VCaP (cell line): Measurements from ENCODE around the gene GSC.

Source experiments
- H3K27ac ChIP-seq: fragments of 450-650 bp; 2 replicates; pipeline ENCODE4 v1.5.1; 2017
- TF ChIP-seq, protein P1 (sequence below): fragments of 450-650 bp; conservative IDR thresholded peaks from 2 replicates; pipeline ENCODE4 v1.5.1; 2017; ENCODE audit warnings: mild to moderate bottlenecking, moderate library complexity

The GSC gene

DNA sequence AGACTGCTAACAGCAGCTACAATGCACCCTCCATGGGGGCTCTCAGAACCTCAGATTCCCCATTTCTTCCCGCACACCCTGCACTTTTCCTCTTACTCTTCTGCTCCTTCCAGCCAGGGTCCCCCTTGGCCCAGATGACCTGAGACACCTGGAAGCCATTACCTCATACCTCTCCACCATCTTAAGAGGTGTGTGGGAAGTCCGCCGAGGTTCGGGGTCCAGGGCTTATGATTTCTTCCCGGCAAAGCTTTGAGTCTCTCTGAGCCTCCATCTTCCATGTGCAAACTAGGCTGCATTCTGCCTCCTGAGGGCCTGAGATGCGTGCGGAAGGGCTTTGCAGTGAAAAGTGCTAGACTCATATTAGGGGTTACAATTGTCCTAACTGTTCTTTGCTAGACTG is 5.3 kb downstream of the GSC start:
- no peak overlapping the region for H3K27ac ChIP-seq
- TF ChIP-seq, protein P1, sequence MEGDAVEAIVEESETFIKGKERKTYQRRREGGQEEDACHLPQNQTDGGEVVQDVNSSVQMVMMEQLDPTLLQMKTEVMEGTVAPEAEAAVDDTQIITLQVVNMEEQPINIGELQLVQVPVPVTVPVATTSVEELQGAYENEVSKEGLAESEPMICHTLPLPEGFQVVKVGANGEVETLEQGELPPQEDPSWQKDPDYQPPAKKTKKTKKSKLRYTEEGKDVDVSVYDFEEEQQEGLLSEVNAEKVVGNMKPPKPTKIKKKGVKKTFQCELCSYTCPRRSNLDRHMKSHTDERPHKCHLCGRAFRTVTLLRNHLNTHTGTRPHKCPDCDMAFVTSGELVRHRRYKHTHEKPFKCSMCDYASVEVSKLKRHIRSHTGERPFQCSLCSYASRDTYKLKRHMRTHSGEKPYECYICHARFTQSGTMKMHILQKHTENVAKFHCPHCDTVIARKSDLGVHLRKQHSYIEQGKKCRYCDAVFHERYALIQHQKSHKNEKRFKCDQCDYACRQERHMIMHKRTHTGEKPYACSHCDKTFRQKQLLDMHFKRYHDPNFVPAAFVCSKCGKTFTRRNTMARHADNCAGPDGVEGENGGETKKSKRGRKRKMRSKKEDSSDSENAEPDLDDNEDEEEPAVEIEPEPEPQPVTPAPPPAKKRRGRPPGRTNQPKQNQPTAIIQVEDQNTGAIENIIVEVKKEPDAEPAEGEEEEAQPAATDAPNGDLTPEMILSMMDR, result no peak

DNA sequence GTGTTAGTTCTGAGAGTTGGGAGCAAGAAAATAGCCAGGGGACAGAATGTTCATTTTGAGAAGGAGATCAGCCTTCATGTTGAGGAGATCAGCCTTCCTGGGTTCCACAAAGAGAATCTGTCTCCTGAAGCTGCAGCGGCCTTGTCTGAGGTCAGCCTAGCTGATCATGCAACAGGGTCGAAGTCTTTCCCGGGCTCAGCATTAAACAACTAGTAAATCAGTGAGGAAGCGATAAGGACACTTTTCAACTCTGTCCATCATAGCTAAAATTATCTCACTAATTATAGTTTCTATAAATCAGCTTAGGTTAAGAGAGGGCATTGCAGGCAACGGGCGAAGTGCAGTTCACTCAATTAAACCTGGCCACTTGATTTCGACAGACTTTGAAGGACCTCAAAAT is 7.5 kb downstream of the GSC start:
- TF ChIP-seq, protein P1, result no peak
- H3K27ac ChIP-seq, result no peak overlapping the region

DNA sequence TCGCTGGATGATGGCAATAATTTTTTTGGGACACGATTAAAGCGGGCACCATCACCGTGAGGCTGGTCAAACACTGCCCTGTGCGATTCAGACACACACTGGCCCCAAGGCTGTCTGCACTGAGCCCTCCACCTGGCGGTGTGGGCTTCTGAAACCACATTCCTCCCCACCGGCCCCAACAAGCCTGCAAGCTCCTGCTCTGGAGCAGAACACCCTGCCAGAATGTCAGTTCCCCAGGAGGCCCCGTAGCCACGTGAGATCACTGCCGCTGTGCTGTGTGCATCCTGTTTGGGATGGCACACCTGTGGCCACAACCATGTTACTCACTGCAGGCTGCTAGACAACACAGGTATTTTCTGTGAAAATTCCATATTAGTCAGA is 7.9 kb downstream of the GSC start:
- TF ChIP-seq, protein P1, result no peak
- H3K27ac ChIP-seq, result no peak overlapping the region

DNA sequence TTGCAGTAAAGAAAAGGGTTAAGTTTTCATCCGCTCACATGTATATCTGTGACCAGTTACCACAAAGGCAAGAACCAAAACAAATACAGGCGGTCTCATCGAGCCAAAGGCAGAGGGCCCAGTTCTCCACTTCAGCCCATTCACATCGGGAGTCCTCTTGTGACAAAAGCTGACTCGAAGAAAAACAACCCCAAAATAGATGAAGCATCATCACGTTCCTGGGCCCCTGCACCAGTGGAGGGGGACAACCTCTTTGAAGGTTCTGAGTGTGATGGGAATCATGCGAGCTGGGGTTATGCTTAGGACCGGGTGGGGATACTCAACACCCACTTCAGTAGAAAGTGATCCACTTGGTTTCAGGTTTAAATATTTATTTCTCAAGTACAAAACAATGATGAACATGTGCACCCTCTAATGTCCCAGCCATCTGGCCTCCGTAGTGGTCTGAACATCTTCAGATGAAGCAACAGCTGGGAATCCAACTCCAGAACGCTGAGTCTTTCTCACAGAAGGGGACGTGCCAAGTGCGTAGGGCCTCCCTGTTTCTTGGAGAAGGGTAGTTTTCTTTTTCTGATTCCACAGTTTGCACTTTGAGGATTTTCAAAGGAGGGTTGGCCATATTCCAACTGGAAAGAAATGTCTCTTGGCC is 8.4 kb downstream of the GSC start:
- no peak overlapping the region for H3K27ac ChIP-seq
- TF ChIP-seq, protein P1, result no peak

DNA sequence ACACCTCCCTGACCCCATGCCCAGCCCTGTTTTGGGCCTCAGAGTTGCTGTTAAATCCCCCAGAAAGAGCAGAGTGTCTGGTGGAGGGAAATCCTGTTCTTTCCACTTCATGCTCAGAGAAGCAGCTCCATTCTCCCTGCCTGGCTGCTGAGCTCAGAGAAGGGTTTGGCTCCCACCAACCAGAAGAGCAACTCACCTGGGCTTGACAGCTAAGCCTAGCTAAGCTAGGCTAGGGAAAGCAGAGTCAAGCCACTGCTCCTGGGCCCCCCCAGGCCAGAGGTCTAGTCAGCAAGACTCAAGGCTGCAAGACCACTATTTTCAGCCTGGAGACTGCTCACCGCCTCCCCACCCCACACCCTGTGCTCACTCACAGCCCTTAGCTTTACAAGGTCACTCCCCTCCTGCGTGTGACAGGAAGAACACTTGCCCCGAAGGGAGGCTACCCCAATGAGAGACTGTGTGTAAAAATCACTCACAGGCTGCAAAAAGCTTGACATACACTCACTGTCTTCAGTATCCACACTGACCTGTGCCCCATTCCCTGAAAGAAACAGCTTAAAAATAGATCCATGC is 13.5 kb downstream of the GSC start:
- TF ChIP-seq, protein P1, result no peak
- H3K27ac ChIP-seq, result no peak overlapping the region

DNA sequence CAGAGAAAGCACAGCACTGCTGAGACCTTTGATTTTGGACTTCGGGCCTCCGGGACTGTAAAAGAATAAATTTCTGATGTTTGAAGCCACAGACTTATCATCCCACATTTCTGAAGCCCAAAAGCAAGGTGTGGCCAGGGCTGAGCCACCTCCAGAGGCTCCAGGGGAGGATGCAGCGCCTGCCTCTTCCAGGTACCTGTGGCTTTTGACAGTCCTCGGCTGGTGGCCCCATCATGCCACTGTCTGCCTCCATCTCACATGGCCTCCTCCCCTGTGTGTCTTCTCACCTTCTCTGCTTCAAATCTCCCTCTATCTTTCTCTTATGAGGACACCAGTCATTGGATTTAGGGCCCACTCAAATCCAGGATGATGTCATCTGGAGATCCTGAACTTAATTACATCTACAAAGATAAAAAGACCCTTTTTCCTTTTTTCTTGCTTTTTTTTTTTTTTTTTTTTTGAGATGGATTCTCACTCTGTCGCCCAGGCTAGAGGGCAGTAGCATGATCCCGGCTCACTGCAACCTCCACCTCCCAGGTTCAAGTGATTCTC is 15.4 kb downstream of the GSC start:
- TF ChIP-seq, protein P1, result no peak
- H3K27ac ChIP-seq, result no peak overlapping the region

DNA sequence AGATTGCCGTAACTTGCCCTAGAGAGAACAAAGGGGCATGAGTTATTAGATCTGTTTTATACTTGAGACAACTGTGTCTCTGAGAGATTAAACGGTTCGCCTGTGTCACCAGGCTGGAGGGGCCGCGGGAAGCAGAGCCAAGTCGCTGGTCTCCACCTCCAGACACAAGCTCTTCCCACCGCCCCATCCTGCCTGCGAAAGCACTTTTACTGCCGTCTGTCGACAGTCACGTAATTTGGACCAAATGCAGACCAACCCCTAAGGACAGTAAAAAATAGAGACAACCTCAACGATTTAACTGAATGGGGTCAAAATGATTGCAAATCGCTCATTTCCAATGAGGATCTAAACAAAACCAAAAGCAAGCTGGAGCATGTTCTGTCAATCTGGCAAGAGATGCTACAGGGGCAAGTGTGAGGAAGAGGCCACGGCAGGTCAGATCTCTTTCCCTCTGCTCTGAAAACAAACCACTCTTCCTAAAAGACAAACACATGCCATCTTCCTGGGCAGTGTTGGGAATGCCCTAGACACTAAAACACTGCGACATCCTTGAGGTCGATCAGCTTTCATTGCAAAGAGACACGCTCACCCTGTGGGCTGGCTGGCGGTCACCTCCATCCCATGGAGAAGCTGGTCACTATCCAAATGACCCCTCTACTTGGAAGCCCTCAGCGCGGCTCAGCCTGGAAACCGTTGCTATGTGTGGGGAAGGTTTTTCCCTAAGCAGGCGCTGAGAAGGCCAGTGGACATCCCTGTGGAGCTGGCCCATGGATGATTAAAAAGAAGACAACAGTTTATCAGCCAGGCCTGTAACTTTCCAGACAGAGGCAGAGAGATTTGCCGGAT is 17.1 kb downstream of the GSC start:
- H3K27ac ChIP-seq, result no peak overlapping the region
- TF ChIP-seq, protein P1, result no peak
